Left colon (tissue), 2 donors: ENCODE measurements around the gene AP3D1. TPM values are rescaled to one million over a fixed set of nuclear protein-coding genes. Genes with fewer than 3 reads are reported as not detected.
"Not testable (repeated sequence)": the region's sequence is repeated elsewhere in the genome, so short reads cannot be mapped to it uniquely, and the experiment has no call there.

Experiments
- ATAC-seq: fragments of 200-7000 bp; cut with Tn5 transposase; one replicate; pipeline ENCODE4 v1.9.1; 2020; ENCODE audit warnings: mild to moderate bottlenecking, moderate library complexity
- DNase-seq, 2 donors: peaks; one replicate each; pipeline ENCODE4 v3.0.0-alpha.2; 2020
- intact Hi-C, 2 donors: fragments of 100-400 bp; cut with DNase I in 1 of 2; cut with micrococcal nuclease in 1 of 2; formaldehyde crosslinking; loops; one replicate each; pipeline versions ENCODE4 v1.11.2 to v1.14.0; 2022; cut with DNase I, micrococcal nuclease
- long read RNA-seq: library from polyadenylated mRNA; unstranded; transcript quantifications from one replicate; pipeline ENCODE4 v2.0.0, GENCODE V29; 2021
- total RNA-seq, 2 donors: library from RNA; stranded (reverse); fragmentation: NEBNext Ultra II Directional; extraction: Animal tissue kit (Norgen Biotek cat#: 25700); gene quantifications; one replicate each; pipeline ENCODE4 v1.2.1, GENCODE V29; 2021
- donor health status: DM: no; HTN: no; CAD: no.
- donor health status: DM: yes; HTN: yes; CAD: no.

Gene AP3D1
- 100 to 1,000 TPM in 1 of 2 donors, 10 to 100 TPM in 1; 99.4 to 123 TPM for total RNA-seq
- long read RNA-seq, transcript AP3D1-206 (6 exons, 3,357 nt): major isoform, 36 of 256 reads
- long read RNA-seq, partial matches to known transcripts: 201 of 256 reads
- long read RNA-seq, other reads (novel, unspliced or antisense): 17 of 256 reads

DNA sequence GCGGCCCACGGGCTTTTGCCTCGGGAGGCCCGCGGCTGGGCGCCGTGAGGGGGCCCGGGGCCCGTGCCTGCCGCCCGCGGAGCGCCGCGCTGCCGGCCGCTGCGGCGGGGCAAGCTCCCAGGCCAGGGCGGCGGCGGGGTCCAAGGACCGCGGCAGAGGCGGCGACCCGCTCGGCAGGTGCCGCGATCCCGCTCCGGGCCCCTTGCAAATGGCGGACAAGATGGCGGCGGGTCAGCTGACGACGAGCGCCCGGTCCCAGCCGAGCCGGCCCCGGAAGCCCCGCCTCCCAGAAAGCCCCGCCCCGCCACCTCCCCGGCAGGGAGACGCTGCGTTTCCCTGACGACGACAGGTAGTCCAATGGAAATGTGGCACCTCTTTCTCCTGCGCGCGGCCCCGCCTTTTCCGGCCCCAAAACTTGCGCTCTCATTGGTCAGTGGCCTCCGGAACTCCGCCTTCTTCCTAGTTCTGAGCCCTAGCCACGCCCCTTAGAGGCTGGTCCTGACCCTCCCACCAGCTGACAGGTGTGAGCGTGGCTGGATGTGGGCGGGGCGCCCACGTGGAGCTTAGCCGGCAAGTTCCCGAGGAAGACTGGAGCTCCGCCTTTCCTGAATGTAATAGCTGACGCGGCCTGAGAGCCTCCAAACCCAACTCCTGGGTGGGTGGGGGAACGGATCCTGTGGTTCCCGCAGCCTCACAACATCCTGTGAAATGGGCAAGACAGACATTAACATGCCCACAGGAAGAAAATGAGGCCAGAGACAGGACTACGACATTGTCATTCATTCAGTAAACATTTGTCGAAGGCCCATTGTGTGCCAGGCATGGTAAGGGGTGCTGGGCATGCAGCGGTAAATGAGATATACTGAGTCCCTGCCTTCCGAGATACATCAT, at the start of gene AP3D1:
Gene AP3D1 (minus strand): TSS at position 228 of the 891 bp plus-strand sequence. CDS start 232 bp downstream, outside the sequence.
- intact Hi-C loops: loop anchor here in 1 of 2 donors (10.0 kb wide), 1 partner anchor 83 kb away; the partner anchor contains the start of genes PLEKHJ1 and SF3A2
- ATAC-seq (peak; percentile 85), DNase-seq (peak; percentile 100)

DNA sequence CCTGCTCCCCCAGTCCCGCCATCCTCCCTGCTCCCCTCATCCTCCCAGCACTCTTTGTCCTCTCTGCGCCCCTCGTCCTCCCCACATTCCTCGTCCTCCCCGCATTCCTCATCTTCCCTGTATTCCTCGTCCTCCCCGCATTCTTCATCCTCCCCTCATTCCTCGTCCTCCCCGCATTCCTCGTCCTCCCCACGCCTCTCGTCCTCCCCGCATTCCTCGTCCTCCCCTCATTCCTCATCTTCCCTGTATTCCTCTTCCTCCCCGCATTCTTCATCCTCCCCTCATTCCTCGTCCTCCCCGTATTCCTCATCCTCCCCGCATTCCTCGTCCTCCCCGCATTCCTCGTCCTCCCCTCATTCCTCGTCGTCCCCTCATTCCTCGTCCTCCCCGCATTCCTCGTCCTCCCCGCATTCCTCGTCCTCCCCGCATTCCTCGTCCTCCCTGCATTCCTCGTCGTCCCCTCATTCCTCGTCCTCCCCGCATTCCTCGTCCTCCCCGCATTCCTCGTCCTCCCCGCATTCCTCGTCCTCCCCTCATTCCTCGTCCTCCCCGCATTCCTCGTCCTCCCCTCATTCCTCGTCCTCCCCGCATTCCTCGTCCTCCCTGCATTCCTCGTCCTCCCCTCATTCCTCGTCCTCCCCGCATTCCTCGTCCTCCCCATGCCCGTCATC, 49.4 kb upstream of the AP3D1 start:
- intact Hi-C loops, ATAC-seq, DNase-seq: not testable (repeated sequence)

DNA sequence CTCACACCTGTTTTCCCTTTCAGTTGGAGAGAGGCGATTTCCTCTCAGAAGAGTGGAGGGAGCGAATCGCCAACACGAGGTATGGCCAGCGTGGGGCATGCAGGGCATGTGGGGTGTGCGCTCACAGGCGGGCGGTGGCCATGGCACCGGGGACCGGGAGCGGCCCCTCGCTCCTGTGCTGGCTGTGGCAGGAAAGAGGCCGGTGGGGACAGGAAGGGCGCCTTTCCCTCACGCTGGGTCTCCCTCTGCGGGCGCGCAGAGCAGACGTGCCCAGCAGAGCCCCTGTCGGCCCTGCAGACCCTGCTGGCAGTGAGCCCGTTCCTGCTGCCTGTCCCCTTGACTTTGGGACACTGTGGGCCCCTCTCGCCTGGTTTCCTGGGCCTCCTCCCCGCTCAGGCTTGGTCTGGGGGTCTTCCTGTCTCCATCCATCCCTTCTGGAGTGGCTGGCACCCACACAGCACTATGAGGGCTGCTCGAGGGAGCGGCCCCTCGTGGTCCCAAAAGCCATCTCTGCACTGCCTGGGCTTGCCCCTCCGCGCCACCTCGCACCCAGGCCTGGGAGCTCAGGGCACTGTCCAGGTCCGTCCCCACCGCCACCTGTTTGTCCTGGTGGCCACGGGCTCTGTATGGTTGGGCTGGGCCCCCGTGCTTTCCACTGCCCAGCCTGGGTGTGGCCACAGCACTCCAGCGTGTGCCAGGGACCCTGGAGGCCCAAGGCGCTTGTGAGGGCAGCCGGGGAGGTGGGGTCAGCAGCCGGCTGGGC, 48.7 kb upstream of the AP3D1 start:
- DNase-seq (no peak), ATAC-seq (no peak)
- intact Hi-C loops: no loop called here

DNA sequence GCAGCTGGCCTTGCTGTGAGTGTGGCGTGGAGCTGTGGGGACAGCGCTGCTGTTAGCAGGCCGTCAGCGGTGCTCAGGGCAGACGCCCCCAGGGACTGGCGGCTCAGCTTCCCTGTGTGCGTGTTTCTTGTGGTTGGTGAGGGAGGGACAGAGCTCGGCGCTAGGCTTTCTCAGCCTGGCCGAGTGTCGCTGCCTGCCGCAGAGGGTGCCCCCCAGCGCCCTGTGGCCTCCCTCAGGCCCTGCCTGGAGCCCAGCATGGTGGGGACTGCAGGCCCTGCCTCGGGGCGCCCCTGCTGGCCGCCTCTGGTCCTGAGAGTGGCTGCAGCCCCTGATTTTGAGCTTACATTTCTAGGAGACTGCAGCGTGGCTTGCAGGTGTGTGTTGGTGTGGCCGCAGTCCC, 47.8 kb upstream of the AP3D1 start:
- ATAC-seq (no peak), DNase-seq (no peak)
- intact Hi-C loops: no loop called here

DNA sequence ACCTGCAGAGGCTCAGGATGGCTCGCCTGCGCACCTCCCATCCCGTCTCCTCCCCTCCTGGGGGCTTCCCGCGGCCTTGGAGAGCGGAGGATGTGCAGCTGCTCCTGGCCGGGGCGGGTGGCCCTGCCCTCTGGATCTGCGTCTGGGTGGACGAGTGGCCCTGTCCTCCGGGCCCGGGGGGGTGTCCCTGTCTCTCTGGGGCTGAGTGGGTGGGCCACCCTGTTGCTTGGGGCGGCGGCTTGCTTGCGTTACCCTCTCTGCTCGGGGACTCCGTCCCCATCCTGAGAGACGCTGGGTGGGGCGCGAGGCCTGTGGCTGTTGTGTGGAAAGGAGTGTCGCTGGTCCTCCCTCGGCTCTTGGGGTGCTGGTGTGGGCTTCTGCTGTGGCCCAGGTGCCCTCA, 47.0 kb upstream of the AP3D1 start:
- intact Hi-C loops: no loop called here
- ATAC-seq (no peak), DNase-seq (no peak)

DNA sequence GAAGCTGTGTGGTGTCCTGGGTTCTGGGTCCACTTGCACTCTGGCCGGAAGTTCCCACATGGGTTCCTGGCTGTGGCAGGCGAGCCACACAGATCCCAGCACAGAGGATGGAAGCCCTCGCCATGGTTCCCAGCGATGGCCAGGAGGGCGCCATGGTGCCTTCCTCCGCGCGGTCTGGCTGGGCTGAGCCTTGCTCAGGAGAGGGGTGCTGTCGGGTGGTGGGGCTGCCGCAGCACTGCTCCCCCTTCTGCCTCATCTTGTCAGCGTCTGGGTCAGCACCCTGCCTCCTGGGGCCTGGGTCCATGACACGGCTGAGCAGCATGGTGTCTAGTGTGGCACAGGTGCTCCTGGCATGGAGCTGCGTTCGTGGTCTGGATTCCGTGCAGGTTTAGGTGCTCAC, 45.9 kb upstream of the AP3D1 start:
- intact Hi-C loops: no loop called here
- no peak for ATAC-seq
- DNase-seq: no peak

DNA sequence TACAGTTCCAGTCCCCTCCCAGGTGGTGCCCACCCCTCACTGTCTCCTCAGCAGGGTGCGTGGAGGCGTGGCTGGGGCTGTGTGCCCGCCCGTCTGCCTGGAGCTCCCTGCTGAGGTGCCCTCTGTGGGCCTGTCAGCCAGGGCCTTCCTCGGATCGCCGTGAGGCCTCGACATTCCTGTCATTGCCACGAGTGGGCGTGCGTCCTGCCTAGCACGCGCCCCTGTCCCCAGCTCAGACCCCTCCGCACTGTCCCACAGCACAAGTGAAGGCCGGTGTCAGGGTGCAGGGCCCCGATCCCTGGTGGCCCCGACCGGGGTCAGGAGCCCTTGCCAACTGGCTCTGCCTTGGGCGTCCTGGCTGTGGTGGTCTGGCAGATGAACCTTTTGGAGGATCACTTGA, 44.5 kb upstream of the AP3D1 start:
- intact Hi-C loops: no loop called here
- no peak for ATAC-seq
- no peak for DNase-seq

DNA sequence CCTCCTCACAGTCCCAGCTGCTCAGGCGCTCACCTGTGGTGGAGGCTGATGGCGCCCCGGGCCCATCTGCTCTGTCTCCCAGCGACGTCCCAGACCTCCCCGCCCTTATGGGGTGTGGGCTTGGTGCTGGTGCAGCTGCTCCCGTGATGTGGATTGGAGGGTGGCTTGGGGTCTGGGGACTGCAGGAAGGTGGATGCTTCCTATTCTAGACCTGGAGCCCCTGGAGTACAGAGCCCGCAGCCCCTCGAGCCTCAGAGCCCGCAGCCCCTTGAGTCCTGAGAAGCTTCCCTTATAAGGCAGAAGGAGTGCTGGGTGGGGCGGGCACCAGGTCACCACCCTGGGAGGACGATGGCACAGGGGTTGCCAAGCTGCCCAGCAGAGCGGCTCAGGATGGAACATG, 44.0 kb upstream of the AP3D1 start:
- DNase-seq (no peak), ATAC-seq (no peak)
- intact Hi-C loops: no loop called here

DNA sequence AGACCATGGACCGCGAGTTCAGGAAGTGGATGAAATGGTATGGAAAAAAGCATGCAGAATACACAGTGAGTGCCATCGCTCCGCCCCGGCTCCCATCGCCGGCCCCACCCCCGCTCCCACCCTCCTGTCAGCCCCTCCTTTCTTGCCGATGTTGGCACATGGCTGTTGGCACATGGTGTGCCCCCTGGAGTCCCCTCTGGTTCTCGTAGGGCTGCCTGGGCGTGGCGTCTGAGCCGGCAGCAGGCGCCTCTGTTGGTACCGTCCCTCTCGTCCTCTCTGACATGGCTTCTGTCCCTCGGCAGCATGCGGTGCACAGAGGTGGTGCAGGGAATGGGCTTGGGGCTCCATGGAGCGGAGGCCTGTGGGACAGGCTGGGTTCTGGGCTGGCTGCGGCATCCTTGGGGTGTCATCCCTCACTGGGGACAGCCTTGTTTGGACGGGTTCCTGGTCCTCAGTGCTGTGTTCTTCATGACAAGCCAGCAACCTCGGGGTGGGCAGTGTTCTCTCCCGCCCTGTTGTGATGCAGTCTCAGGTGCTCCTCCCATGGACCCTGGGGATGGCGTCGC, 43.2 kb upstream of the AP3D1 start:
- intact Hi-C loops: no loop called here
- ATAC-seq: no peak
- DNase-seq: no peak

DNA sequence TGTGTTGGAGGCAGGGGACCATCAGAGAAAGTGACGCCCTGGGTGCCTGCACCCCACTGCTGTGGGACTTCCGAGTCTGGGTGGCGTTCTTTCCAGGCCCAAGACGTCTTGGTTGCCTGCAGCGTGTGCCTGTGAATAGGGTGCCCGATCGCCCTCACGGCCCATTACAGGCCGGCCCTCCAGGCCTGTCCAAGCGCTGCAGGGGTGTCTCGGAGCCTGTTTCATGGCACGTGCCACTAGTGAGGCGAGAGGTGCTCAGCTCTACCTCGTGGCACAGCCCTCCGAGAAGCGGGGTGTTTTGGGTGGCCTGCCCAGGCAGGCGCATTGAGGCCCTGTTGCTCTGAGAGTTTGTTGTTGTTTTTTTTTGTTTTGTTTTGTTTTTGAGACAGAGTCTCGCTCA, 42.4 kb upstream of the AP3D1 start:
- ATAC-seq (no peak), DNase-seq (no peak)

DNA sequence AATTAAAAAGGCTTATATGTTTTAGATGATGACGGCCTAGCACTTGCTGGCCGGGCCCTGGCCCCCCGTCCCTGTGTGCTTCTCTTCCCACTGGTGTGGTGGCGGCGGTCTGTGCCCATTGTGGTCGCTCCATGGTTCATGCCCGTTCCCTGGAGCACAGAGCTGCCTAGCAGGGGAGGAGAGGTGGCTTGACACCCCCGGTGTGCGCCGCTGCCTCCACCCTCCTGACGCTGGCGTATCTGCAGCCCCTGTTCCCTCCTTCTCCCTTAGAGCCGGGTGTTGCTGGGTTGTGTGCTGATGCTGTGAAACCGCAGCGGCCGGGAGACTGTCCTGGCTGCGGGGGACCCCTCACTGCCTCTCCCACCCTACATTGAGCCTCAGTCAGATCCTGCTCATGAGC, 41.5 kb upstream of the AP3D1 start:
- ATAC-seq (no peak), DNase-seq (no peak)
- intact Hi-C loops: no loop called here

More for the DNA sequence above, 42.4 kb upstream of the AP3D1 start:
- intact Hi-C loops: no loop called here

DNA sequence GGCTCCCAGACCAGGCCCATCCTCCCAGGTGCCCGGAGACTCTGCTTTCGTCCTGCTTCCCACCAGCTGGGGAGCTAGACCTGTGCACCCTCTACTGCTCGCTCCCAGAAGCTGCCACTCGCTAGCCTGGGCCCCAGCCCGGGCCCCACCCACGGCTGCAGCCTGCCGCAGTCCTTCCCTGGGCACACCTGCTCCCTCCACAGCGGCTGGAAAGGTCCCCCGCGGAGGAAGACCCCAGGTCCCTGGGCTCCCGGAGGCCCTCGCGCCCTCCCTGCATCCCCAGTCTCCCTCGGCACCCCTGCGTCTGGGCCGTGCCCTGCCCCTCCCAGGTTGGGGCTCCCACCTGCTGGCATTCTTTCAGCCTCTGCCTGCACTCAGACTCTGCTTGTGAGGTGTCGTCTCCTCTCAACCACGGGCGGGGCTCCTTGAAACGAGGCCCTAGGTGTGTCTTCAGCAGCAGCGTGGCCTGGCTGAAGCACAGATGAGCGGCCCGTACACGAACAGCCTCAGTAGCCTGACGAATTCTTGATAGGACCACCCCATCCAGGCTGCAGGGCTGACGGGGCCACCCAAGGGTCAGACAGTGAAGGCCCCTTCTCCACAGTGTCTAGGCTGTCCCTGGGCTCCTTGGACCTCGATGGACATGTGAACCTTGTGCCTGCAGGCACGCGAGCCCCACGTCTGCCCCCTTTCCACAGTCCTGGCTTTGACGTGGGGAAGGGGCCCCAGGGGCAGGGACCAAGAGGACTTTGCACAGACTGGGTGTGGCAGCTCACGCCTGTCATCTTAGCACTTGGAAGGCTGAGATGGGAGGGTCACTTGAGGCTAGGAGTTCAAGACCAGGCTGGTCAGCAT, 40.3 kb upstream of the AP3D1 start:
- intact Hi-C loops: no loop called here
- peak; percentile 94 for ATAC-seq
- peak; percentile 62 to 69 for DNase-seq

DNA sequence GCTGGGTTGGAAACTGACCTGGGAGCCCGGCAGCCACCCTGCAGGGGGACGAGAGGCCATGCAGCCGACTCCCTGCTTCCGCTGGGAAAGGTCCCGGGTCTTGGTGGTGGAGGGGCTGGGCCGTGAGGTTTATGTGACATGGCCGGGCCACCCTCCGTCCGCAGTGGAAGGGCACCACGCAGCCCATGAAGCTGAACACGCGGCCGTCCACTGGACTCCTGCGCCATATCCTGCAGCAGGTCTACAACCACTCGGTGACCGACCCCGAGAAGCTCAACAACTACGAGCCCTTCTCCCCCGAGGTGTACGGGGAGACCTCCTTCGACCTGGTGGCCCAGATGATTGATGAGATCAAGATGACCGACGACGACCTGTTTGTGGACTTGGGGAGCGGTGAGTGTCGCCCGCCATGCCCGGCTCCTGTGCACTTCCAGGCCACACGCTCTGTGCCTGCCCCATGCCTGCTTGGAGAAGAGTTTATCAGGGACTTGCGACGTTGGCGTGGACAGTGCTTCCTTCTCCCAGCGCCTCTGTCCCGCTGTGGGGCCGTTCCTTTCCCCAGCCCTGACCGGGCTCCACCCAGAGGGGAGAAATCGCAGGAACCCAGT, 39.6 kb upstream of the AP3D1 start:
- intact Hi-C loops: no loop called here
- ATAC-seq (no peak), DNase-seq (no peak)

DNA sequence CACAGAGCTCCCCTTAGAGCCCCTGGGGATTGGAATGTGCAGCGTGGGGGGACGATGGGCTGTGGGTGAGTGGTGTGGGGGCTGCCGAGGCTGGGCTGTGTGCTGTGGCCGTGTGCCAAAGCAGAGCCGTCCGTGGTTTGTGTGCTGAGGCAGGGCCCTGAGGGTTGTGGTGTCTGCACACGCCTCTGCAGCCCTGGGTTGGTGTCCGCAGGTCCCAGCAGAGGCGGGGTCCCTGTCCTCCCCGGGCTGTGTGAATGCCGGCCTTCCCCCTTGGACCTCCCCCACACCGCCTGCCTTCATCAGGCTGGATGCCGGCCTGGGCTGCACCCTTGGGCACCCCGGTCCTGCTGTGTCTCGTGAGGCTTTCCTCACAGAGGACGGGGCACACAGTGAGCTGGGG, 38.5 kb upstream of the AP3D1 start:
- intact Hi-C loops: no loop called here
- DNase-seq (no peak), ATAC-seq (no peak)

DNA sequence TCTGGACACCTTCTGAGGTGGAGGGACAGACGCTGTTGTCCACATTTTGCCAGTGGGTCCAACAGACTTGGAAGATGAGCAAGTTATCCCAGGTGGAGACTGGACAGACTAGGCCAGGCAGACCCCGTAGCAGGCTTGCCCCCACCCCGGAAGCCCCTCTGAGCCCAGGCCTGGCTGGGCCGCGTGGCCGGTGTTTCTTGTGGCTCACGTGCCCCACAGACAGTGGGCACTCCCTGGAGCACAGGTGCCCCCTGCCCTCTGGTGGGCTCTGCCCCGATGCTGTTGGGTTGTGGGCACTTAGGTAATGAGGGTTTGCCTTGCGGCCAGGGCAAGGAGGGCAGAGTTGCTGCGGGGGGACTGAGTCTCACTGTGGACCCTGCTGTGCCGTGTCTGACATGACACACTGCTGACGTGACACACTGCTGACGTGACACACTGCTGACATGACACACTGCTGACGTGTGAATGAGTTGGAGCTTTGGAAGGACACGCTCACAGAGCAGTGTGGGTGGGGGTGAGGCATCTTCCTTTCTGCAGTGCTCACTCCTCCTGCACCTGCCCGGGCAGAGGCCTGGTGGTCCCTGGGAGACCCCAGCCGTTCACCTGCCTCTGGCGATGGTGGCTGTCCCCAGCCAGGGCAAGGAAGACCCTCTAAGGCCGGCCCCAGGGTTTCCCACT, 37.5 kb upstream of the AP3D1 start:
- ATAC-seq (no peak), DNase-seq (no peak)
- intact Hi-C loops: no loop called here

DNA sequence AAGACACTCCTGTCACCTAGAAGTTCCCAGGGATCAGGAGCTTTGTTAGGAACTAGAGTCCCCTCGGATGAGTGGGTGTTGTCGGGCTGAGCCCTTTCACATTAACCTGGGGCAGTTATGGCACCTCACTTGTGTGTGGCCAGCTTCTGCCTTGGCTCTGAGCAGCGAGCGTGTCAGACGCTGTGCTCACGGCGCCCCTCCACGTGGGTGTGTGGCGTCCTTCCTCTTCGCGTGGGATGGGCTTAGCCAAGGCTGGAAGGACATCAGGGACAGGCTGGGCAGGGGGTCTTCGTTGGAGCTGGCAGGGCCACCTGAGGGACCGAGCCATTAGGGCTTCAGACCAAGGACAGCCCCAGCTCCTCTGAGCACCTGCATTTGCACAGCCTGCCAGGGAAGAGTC, 35.8 kb upstream of the AP3D1 start:
- DNase-seq (no peak), ATAC-seq (no peak)
- intact Hi-C loops: no loop called here
